Measurements from ENCODE around the gene SLC13A2. TPM values are rescaled to one million over a fixed set of nuclear protein-coding genes. Genes with fewer than 3 reads are reported as not detected.

Gene SLC13A2
- polyA plus RNA-seq, 1 donor (not counting 4 experiments of a cell fraction or from before 2014, with no cell fraction given): not detected

DNA sequence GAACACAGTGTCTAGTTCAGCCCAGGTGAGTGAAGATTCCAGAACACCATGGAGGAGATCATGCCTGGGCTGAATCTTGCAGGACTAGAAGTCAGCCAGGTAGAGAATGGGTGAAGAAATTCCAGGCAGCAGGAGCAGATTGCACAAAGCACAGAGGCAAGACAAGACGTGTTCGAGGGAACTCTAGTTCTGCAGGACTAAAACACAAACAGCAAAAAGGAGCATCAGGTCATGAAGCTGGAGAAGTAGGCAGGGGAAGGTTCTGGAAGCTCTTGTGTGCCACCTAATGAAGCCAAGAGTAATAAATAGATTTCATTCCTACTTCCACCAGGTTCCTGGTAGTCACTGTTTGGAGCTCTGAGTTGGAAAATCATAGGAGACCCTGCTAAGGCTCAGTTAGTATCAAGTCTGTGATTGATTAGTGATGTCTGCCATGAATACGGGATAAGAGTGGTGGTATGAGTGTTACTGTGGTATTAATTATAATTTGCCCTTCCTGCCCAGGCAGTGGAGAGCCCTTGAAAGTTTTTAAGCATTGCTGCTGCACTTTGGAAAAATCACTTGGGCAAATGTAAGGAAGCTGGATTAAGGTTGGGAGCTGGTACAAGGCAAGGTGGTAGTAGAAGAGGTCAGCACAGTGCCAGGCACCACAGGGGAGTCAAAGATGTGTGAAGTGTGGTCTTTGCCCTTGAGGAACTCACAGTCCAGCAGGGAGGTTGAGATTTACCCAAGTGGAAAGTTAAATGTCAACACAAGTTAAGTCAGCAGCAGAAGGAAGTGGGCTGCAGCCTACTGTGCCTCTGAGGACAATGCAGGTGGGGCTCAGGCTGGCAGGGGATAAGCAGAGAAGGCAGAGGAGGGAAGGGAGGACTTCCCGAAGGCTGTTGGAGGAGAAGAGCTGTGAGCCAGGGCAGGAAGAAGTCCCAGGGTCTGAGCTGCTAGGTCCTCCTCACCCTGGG, 19.2 kb downstream of the SLC13A2 start:
- DNase-seq (ENCODE audit: low read depth, low spot score) (peak; percentile 15), FAIRE-seq (peak; percentile 93)
- Histone ChIP-seq H3K27ac (ENCODE audit: control insufficient read depth, insufficient read depth, low read length) (no peak overlapping the region), H3K27me3 (ENCODE audit: control insufficient read depth, extremely low read depth, insufficient read depth, low read length) (peaks cover 3% of the 10 kb centered on the region), H2AFZ (ENCODE audit: control insufficient read depth, low read length) (no peak overlapping the region), H4K20me1 (ENCODE audit: control insufficient read depth, extremely low read depth, insufficient read depth, low read length) (peaks cover 3% of the 10 kb centered on the region), H3K79me2 (ENCODE audit: control insufficient read depth, insufficient read depth, low read length) (no peaks in the 10 kb centered on the region), H3K9me1 (ENCODE audit: control insufficient read depth, extremely low read depth, insufficient read depth, low read length) (no peaks in the 10 kb centered on the region), H3K4me2 (ENCODE audit: control insufficient read depth, extremely low read depth, insufficient read depth, low read depth, low read length) (no peak overlapping the region), H3K9ac (ENCODE audit: control insufficient read depth, extremely low read depth, insufficient read depth, low read length) (no peak overlapping the region), H3K4me3 (ENCODE audit: control insufficient read depth in 2 of 3, extremely low read depth in 1 of 3, insufficient read depth in 2 of 3, low read depth in 1 of 3, low read length in 3 of 3) (no peak overlapping the region), H3K4me1 (ENCODE audit: control insufficient read depth, extremely low read depth, insufficient read depth, low read length) (peaks cover 9% of the 10 kb centered on the region), H3K9me3 (ENCODE audit: control insufficient read depth, low read depth, low read length) (no peaks in the 10 kb centered on the region), H3K36me3 (ENCODE audit: control insufficient read depth in 2 of 2, extremely low read depth in 1 of 2, insufficient read depth in 2 of 2, low read length in 2 of 2) (no peaks in the 10 kb centered on the region)
- TF ChIP-seq EZH2 (IDR thresholded peaks at IDR 0.05; ENCODE audit: low read length) (no peak), CTCF (optimal IDR thresholded peaks at IDR 0.05 in 1 of 3, IDR thresholded peaks at IDR 0.05 in 1 of 3, conservative IDR thresholded peaks at IDR 0.05 in 1 of 3; ENCODE audit: extremely low read depth in 1 of 3, insufficient read depth in 2 of 3, low read length in 3 of 3) (peak in 2 of 3 experiments; percentile 41 to 56)
- dilution Hi-C loops (cut with MboI; ENCODE audit: extremely low pct_ligation_motif_present, low sequenced_read_pairs): no loop called here

DNA sequence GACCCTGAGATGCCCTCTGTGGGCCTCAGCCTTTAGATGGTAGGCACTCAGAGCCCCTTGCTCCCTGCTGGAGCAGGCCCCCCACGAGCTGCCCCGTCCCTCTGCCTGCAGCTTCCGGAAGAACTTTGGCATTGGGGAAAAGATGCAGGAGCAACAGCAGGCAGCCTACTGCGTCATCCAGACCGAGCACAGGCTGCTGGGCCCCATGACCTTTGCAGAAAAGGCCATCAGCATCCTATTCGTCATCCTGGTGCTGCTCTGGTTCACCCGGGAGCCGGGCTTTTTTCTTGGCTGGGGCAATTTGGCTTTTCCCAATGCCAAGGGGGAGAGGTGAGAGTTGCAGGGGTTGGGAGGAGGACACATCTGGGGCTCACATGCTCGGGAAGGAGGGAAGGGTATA, 20.0 kb downstream of the SLC13A2 start:
- H3K36me3 ChIP-seq (ENCODE audit: control insufficient read depth in 2 of 2, extremely low read depth in 1 of 2, insufficient read depth in 2 of 2, low read length in 2 of 2): no peaks in the 10 kb centered on the region
- no peak for TF ChIP-seq CTCF (optimal IDR thresholded peaks at IDR 0.05 in 1 of 3, IDR thresholded peaks at IDR 0.05 in 1 of 3, conservative IDR thresholded peaks at IDR 0.05 in 1 of 3; ENCODE audit: extremely low read depth in 1 of 3, insufficient read depth in 2 of 3, low read length in 3 of 3)
- no peak for TF ChIP-seq EZH2 (IDR thresholded peaks at IDR 0.05; ENCODE audit: low read length)
- H3K9me3 ChIP-seq (ENCODE audit: control insufficient read depth, low read depth, low read length): no peaks in the 10 kb centered on the region
- H2AFZ ChIP-seq (ENCODE audit: control insufficient read depth, low read length): no peak overlapping the region
- FAIRE-seq (no peak), DNase-seq (ENCODE audit: low read depth, low spot score) (no peak)
- no peak overlapping the region for H3K9ac ChIP-seq (ENCODE audit: control insufficient read depth, extremely low read depth, insufficient read depth, low read length)
- no peak overlapping the region for H3K27ac ChIP-seq (ENCODE audit: control insufficient read depth, insufficient read depth, low read length)
- no peak overlapping the region for H3K4me2 ChIP-seq (ENCODE audit: control insufficient read depth, extremely low read depth, insufficient read depth, low read depth, low read length)
- no peaks in the 10 kb centered on the region for H3K9me1 ChIP-seq (ENCODE audit: control insufficient read depth, extremely low read depth, insufficient read depth, low read length)
- H4K20me1 ChIP-seq (ENCODE audit: control insufficient read depth, extremely low read depth, insufficient read depth, low read length): peaks cover 3% of the 10 kb centered on the region
- peaks cover 3% of the 10 kb centered on the region for H3K27me3 ChIP-seq (ENCODE audit: control insufficient read depth, extremely low read depth, insufficient read depth, low read length)
- dilution Hi-C loops (cut with MboI; ENCODE audit: extremely low pct_ligation_motif_present, low sequenced_read_pairs): no loop called here
- no peak overlapping the region for H3K4me3 ChIP-seq (ENCODE audit: control insufficient read depth in 2 of 3, extremely low read depth in 1 of 3, insufficient read depth in 2 of 3, low read depth in 1 of 3, low read length in 3 of 3)
- peaks cover 9% of the 10 kb centered on the region for H3K4me1 ChIP-seq (ENCODE audit: control insufficient read depth, extremely low read depth, insufficient read depth, low read length)
- H3K79me2 ChIP-seq (ENCODE audit: control insufficient read depth, insufficient read depth, low read length): no peaks in the 10 kb centered on the region

All from keratinocyte (primary cell).